HCT116 (cell line): ENCODE measurements around the gene EVC2. TPM values are rescaled to one million over a fixed set of nuclear protein-coding genes. Genes with fewer than 3 reads are reported as not detected.

Experiments used
- ATAC-seq: fragments of 200-7000 bp; cut with Tn5 transposase; 2 replicates; pipeline ENCODE4 v1.9.1; 2020; ENCODE audit warnings: mild to moderate bottlenecking, moderate library complexity
- BruUV-seq: library from RNA; stranded (reverse); fragments of 400-500 nt; replicated peaks from 2 replicates; lab custom pipeline; 2021; lab: Mats Ljungman, UMichigan
- CTCF ChIA-PET: fragments of 300-600 bp; sonication (Branson Sonifier 250); formaldehyde crosslinking; loops from one replicate; lab custom pipeline; 2021; ENCODE audit warnings: antibody characterized with exemption; lab: Charles Lee
- POLR2A ChIA-PET: fragments of 300-600, 350-600 bp; sonication (Branson Sonifier 250); formaldehyde crosslinking; loops from one replicate; lab custom pipeline; 2021; ENCODE audit warnings: antibody characterized with exemption; lab: Charles Lee
- RAD21 ChIA-PET, 2 experiments: fragments of 300-600 bp; sonication (Branson Sonifier 250); formaldehyde crosslinking; loops; one replicate each; lab custom pipeline; 2023; ENCODE audit warnings: low total read pairs in 2 of 2; ENCODE audit not compliant: uncharacterized antibody in 2 of 2, unreplicated experiment in 2 of 2, low non-redundant PET in 1 of 2; lab: Charles Lee
- DNase-seq: peaks from one replicate; pipeline ENCODE4 v3.0.0-alpha.2; 2010; ENCODE audit warnings: low read depth, low spot score
- H2AFZ ChIP-seq: fragments of 200-600 bp; shearing (Covaris generic), sonication (generic); 2 replicates; pipeline ENCODE4 v1.6.1; 2017; ENCODE audit warnings: low read depth, mixed run types, mixed read lengths, antibody characterized with exemption, low read length; ENCODE audit not compliant: poor library complexity, severe bottlenecking
- H3K27ac ChIP-seq: 2 replicates; pipeline ENCODE4 v1.5.1; 2012; ENCODE audit warnings: low read depth, low read length
- H3K27me3 ChIP-seq: fragments of 200-600 bp; sonication (generic); 2 replicates; pipeline ENCODE4 v1.6.1; 2016; ENCODE audit warnings: mixed run types, low read length, mixed read lengths; ENCODE audit not compliant: insufficient read depth
- H3K36me3 ChIP-seq, 2 experiments: fragments of 200-500 bp in 1 of 2; fragments of 200-600 bp in 1 of 2; sonication (Bioruptor generic) in 1 of 2; sonication (generic) in 1 of 2; 2 replicates each; pipeline versions ENCODE4 v1.5.1 to v1.6.1; 2014 to 2016; ENCODE audit warnings: low read length in 2 of 2, inconsistent platforms in 1 of 2, mixed read lengths in 1 of 2, mixed run types in 1 of 2; ENCODE audit not compliant: insufficient read depth in 2 of 2, control insufficient read depth in 1 of 2
- H3K4me1 ChIP-seq, 2 experiments: fragments of 200-600 bp in 1 of 2; sonication (generic) in 1 of 2; 2 replicates each; pipeline versions ENCODE4 v1.5.1 to v1.6.1; 2012 to 2017; ENCODE audit warnings: low read length in 2 of 2, inconsistent platforms in 1 of 2, mild to moderate bottlenecking in 1 of 2, mixed read lengths in 1 of 2, mixed run types in 1 of 2, moderate library complexity in 1 of 2; ENCODE audit not compliant: insufficient read depth in 2 of 2, control insufficient read depth in 1 of 2
- H3K4me2 ChIP-seq: fragments of 200-600 bp; sonication (generic); 2 replicates; pipeline ENCODE4 v1.6.1; 2017; ENCODE audit warnings: mixed run types, low read length, mixed read lengths
- H3K4me3 ChIP-seq, 2 experiments: fragments of 200-600 bp in 1 of 2; sonication (generic) in 1 of 2; replicated peaks in 1 of 2; 2 replicates each; pipeline ENCODE4 v1.5.1; 2011 to 2016; ENCODE audit warnings: low read length in 2 of 2, control low read depth in 1 of 2, low read depth in 1 of 2, mild to moderate bottlenecking in 1 of 2, mixed read lengths in 1 of 2, mixed run types in 1 of 2
- H3K79me2 ChIP-seq: fragments of 200-600 bp; sonication (generic); 2 replicates; pipeline ENCODE4 v1.6.1; 2017; ENCODE audit warnings: mild to moderate bottlenecking, mixed run types, low read length, moderate library complexity, mixed read lengths; ENCODE audit not compliant: insufficient read depth
- H3K9ac ChIP-seq: fragments of 200-600 bp; sonication (generic); 2 replicates; pipeline ENCODE4 v1.6.1; 2016; ENCODE audit warnings: low read length, mixed read lengths
- H3K9me2 ChIP-seq: fragments of 200-600 bp; sonication (generic), shearing (Covaris generic); 2 replicates; pipeline ENCODE4 v1.6.1; 2017; ENCODE audit warnings: mixed run types, mild to moderate bottlenecking, moderate library complexity; ENCODE audit not compliant: insufficient read depth
- H3K9me3 ChIP-seq, 2 experiments: fragments of 200-500 bp in 1 of 2; fragments of 200-600 bp in 1 of 2; sonication (Bioruptor generic) in 1 of 2; sonication (generic) in 1 of 2; 2 replicates each; pipeline ENCODE4 v1.6.1; 2014 to 2017; ENCODE audit warnings: low read length in 2 of 2, mixed read lengths in 2 of 2, inconsistent platforms in 1 of 2, low read depth in 1 of 2, mild to moderate bottlenecking in 1 of 2, mixed run types in 1 of 2, moderate library complexity in 1 of 2; ENCODE audit not compliant: control insufficient read depth in 1 of 2, insufficient read depth in 1 of 2
- H4K20me1 ChIP-seq: fragments of 200-600 bp; sonication (generic), shearing (Covaris generic); 2 replicates; pipeline ENCODE4 v1.6.1; 2017; ENCODE audit warnings: mixed run types, mild to moderate bottlenecking, moderate library complexity; ENCODE audit not compliant: insufficient read depth
- ATF3 ChIP-seq: IDR thresholded peaks from 2 replicates; pipeline ENCODE4 v1.6.1; 2012
- EZH2 ChIP-seq: fragments of 200-600 bp; sonication (generic); IDR thresholded peaks from 2 replicates; pipeline ENCODE4 v1.6.1; 2017; ENCODE audit warnings: antibody characterized with exemption, mixed run types
- MAX ChIP-seq: IDR thresholded peaks from 2 replicates; pipeline ENCODE4 v1.6.1; 2012
- RAD21 ChIP-seq: IDR thresholded peaks from 2 replicates; pipeline ENCODE4 v1.6.1; 2012; ENCODE audit warnings: low read depth, mild to moderate bottlenecking
- SRF ChIP-seq: IDR thresholded peaks from 2 replicates; pipeline ENCODE4 v1.6.1; 2012; ENCODE audit warnings: low read depth
- TCF7L2 ChIP-seq: IDR thresholded peaks from 2 replicates; pipeline ENCODE4 v1.7.0; 2011; ENCODE audit warnings: borderline replicate concordance, inconsistent platforms; ENCODE audit not compliant: insufficient read depth, insufficient read length; ENCODE audit errors: extremely low read depth
- ZBTB33 ChIP-seq: IDR thresholded peaks from 2 replicates; pipeline ENCODE4 v1.6.1; 2011; ENCODE audit warnings: mild to moderate bottlenecking, low read length, moderate library complexity; ENCODE audit not compliant: insufficient replicate concordance; ENCODE audit errors: extremely low read depth
- ZNF274 ChIP-seq: fragments of 200-500 bp; sonication (Bioruptor generic); IDR thresholded peaks from 2 replicates; pipeline ENCODE4 v1.6.1; 2014; ENCODE audit warnings: mild to moderate bottlenecking, low read depth, low read length, inconsistent platforms
- intact Hi-C: fragments of 100-400 bp; cut with micrococcal nuclease; formaldehyde crosslinking; loops from 2 replicates; pipeline ENCODE4 v1.10.0; 2022
- total RNA-seq: library from RNA; stranded (reverse); gene quantifications from one replicate; pipeline ENCODE4 v1.2.1, GENCODE V29; 2021; ENCODE audit not compliant: unreplicated experiment

EVC2 gene
- total RNA-seq, 1 experiment from 2014 or later: not detected

- peaks cover 8% of the 10 kb centered on the region; the same call in 1 of the 2 replicates for H3K27me3 ChIP-seq
- no peaks in the 10 kb centered on the region for H3K9me2 ChIP-seq
- no peak overlapping the region for H3K27ac ChIP-seq
- no peak overlapping the region for H2AFZ ChIP-seq
- H3K9me3 ChIP-seq: peaks cover 4% of the 10 kb centered on the region in 2 experiments; a peak in 2 of 4 replicates
- ChIA-PET RAD21 (no interaction called here), POLR2A (no interaction called here), CTCF (no interaction called here)
- DNase-seq: no peak
- TF ChIP-seq ZNF274 (no peak), TCF7L2 (no peak), RAD21 (no peak), SRF (no peak), ZBTB33 (no peak), EZH2 (no peak), ATF3 (no peak), MAX (no peak)
- no peaks in the 10 kb centered on the region for H3K79me2 ChIP-seq
- no peak overlapping the region for H3K4me2 ChIP-seq
- no peaks in the 10 kb centered on the region for H3K36me3 ChIP-seq
- no peak for ATAC-seq
- no peak overlapping the region for H3K9ac ChIP-seq
- BruUV-seq: no TSS peak
- H3K4me1 ChIP-seq: no peaks in the 10 kb centered on the region
- intact Hi-C loops: no loop called here
- H4K20me1 ChIP-seq: no peaks in the 10 kb centered on the region
- no peak overlapping the region for H3K4me3 ChIP-seq
Observed at GRCh38 chr4:5666741-5667140, 41.6 kb downstream of the EVC2 start.
